Epithelial cell of proximal tubule (primary cell): ENCODE results near the gene GPR15. TPM values are rescaled to one million over a fixed set of nuclear protein-coding genes. Genes with fewer than 3 reads are reported as not detected.

Source experiments
- DNase-seq: peaks from one replicate; pipeline ENCODE4 v3.0.0-alpha.2; 2011; ENCODE audit warnings: low read depth
- H3K4me3 ChIP-seq: 2 replicates; pipeline ENCODE4 v1.5.1; 2011; ENCODE audit warnings: low read depth, mild to moderate bottlenecking, low read length
- CTCF ChIP-seq: conservative IDR thresholded peaks from 2 replicates; pipeline ENCODE4 v1.5.1; 2012; ENCODE audit warnings: low read depth, mild to moderate bottlenecking, low read length
- total RNA-seq: library from RNA; depleted of rRNA; stranded (reverse); fragments of >200 nt; gene quantifications from 2 replicates; pipeline ENCODE4 v1.2.3, GENCODE V29; 2015

GPR15 gene
- not detected in 2 replicates for total RNA-seq

GRCh38 chr3:98531622-98532274 is at the start of gene GPR15:
Gene GPR15, plus strand, starts transcription at chr3:98531978. Its CDS starts 56 bp downstream, at chr3:98532034.
- H3K4me3 ChIP-seq = no peak within 1 kb of the TSS
- DNase-seq = no peak
- TF ChIP-seq CTCF = no peak

- no peak for DNase-seq
- TF ChIP-seq CTCF = no peak
- no peak overlapping the region for H3K4me3 ChIP-seq
Measured at GRCh38 chr3:98482717-98483482, 48.9 kb upstream of the GPR15 start.

GRCh38 chr3:98483626-98484025 is 48.2 kb upstream of the GPR15 start:
- H3K4me3 ChIP-seq = no peak overlapping the region
- no peak for TF ChIP-seq CTCF
- DNase-seq = no peak

- no peak for DNase-seq
- TF ChIP-seq CTCF = no peak
- H3K4me3 ChIP-seq = no peak within 1 kb of the TSS
Measured at GRCh38 chr3:98497381-98497780, 34.4 kb upstream of the GPR15 start, which contains the start of gene OR5K2. Gene OR5K2, plus strand, starts transcription at chr3:98497681. Its CDS starts 0 bp downstream, at chr3:98497681.

- TF ChIP-seq CTCF = no peak
- DNase-seq = no peak
- H3K4me3 ChIP-seq = no peak overlapping the region
Measured at GRCh38 chr3:98500019-98500418, 31.8 kb upstream of the GPR15 start.

- H3K4me3 ChIP-seq = no peak overlapping the region
- no peak for TF ChIP-seq CTCF
- DNase-seq = no peak
Measured at GRCh38 chr3:98501270-98501669, 30.5 kb upstream of the GPR15 start.
